NT2/D1 (cell line): ENCODE measurements around the gene ONECUT3.

ENCODE experiments used
- SUZ12 ChIP-seq: IDR thresholded peaks from 2 replicates; pipeline ENCODE4 v1.6.1; 2011; ENCODE audit not compliant: insufficient read length, insufficient read depth; ENCODE audit errors: extremely low read depth
- YY1 ChIP-seq: IDR thresholded peaks from 2 replicates; pipeline ENCODE4 v1.6.1; 2011; ENCODE audit not compliant: insufficient read length, insufficient read depth
- ZNF274 ChIP-seq: IDR thresholded peaks from 2 replicates; pipeline ENCODE4 v1.6.1; 2011; ENCODE audit warnings: mild to moderate bottlenecking, low read depth, low read length

DNA sequence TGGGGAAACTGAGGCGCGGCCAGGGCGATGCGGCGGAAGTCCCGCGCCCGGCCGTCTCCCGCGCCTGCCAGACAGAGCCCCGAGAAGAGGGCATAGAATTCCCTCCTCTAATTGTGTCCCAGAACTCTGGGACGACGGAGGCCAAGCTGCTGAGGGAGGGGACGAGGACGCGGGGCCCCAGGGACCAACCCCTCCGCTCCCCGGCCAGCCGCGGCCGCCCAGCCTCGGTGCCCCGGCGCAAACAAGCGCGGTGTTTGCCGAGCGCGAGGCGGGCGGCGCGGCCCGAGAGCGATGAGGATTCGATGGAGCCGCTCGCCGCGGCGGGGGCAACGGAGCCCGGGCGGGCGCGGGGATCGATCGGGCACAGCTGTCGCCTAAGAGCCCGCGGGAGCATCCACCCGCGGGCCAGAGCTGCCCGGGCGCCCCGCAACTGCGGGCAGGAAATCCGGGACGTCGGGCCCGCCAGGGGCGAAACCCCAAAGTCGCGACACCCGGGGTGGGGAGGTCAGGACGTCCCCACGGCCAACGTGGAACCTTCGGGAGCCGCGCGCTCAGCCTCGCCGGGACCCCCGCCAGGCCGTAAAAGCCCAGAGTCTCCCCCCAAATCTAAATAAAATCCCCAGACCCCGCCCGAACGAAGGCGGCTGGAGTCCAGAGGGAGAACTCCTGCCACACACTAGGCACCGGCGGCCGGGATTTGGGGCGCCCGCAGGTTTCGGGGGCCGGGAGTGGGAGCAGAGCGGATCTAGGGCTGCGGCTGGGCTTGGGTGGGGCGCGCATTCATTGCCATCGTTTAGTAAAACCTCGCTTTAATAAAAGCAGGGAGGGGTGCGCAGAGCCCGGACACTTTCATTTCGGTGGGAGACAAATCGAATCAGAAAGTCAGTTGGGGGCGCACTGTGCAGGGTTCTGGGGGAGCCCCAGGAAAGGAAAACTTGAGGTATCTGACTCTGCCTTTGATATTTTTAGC is 3.6 kb upstream of the ONECUT3 start:
- TF ChIP-seq SUZ12 (peak; percentile 8), YY1 (no peak), ZNF274 (no peak)
